CD4-positive, alpha-beta memory T cell (primary cell): ENCODE results near the gene ANKDD1B. TPM values are rescaled to one million over a fixed set of nuclear protein-coding genes. Genes with fewer than 3 reads are reported as not detected.

Experiments
- CTCF ChIA-PET: fragments of 350-600 bp; sonication (Branson Sonifier 250); formaldehyde crosslinking; loops from one replicate; lab custom pipeline; 2021; ENCODE audit warnings: inconsistent platforms; ENCODE audit not compliant: partially characterized antibody; lab: Charles Lee
- POLR2A ChIA-PET: fragments of 350-600 bp; sonication (Branson Sonifier 250); formaldehyde crosslinking; loops from one replicate; lab custom pipeline; 2021; ENCODE audit not compliant: partially characterized antibody; lab: Charles Lee
- DNase-seq, 5 donors: peaks; one replicate each; pipeline versions ENCODE4 v3.0.0 to v3.0.0-alpha.2; 2020 to 2022; ENCODE audit warnings: mixed read lengths in 1 of 5
- H3K27ac ChIP-seq: one replicate; pipeline ENCODE4 v1.7.0; 2013; ENCODE audit warnings: low read depth, low read length
- H3K27me3 ChIP-seq: 2 replicates; pipeline ENCODE4 v1.7.0; 2013; ENCODE audit warnings: mild to moderate bottlenecking, low read length, moderate library complexity; ENCODE audit not compliant: insufficient read depth
- H3K36me3 ChIP-seq: 2 replicates; pipeline ENCODE4 v1.7.0; 2013; ENCODE audit warnings: mild to moderate bottlenecking, low read length, moderate library complexity; ENCODE audit not compliant: insufficient read depth
- H3K4me1 ChIP-seq: 2 replicates; pipeline ENCODE4 v1.7.0; 2013; ENCODE audit warnings: mild to moderate bottlenecking, low read length, moderate library complexity; ENCODE audit not compliant: insufficient read depth
- H3K4me3 ChIP-seq, 2 donors: one replicate each; pipeline ENCODE4 v1.7.0; 2013; ENCODE audit warnings: low read length in 2 of 2, mild to moderate bottlenecking in 1 of 2
- H3K9me3 ChIP-seq, 2 donors: one replicate each; pipeline ENCODE4 v1.7.0; 2013; ENCODE audit warnings: low read length in 2 of 2, control low read depth in 1 of 2; ENCODE audit not compliant: control insufficient read depth in 1 of 2
- H3K27ac Mint-ChIP-seq, 7 donors: one replicate each; pipeline ENCODE4 v1.8.0; 2020 to 2021; ENCODE audit warnings: mixed read lengths in 7 of 7, mild to moderate bottlenecking in 6 of 7, inconsistent platforms in 3 of 7, moderate library complexity in 3 of 7
- H3K27me3 Mint-ChIP-seq, 2 donors: one replicate each; pipeline ENCODE4 v1.8.0; 2020 to 2021; ENCODE audit warnings: mixed read lengths in 2 of 2
- H3K36me3 Mint-ChIP-seq, 2 donors: one replicate each; pipeline ENCODE4 v1.8.0; 2020 to 2021; ENCODE audit warnings: mixed read lengths in 2 of 2, inconsistent platforms in 1 of 2, mild to moderate bottlenecking in 1 of 2
- H3K4me1 Mint-ChIP-seq, 4 donors: one replicate each; pipeline ENCODE4 v1.8.0; 2020 to 2021; ENCODE audit warnings: mixed read lengths in 4 of 4, mild to moderate bottlenecking in 1 of 4
- H3K4me3 Mint-ChIP-seq, 8 donors: one replicate each; pipeline ENCODE4 v1.8.0; 2020 to 2021; ENCODE audit warnings: mixed read lengths in 8 of 8, mild to moderate bottlenecking in 7 of 8, moderate library complexity in 6 of 8, inconsistent platforms in 3 of 8
- H3K9me3 Mint-ChIP-seq, 8 donors: one replicate each; pipeline ENCODE4 v1.8.0; 2020 to 2021; ENCODE audit warnings: mixed read lengths in 8 of 8, mild to moderate bottlenecking in 5 of 8, inconsistent platforms in 3 of 8, moderate library complexity in 1 of 8
- intact Hi-C: fragments of 100-400 bp; cut with micrococcal nuclease; formaldehyde crosslinking; loops from one replicate; pipeline ENCODE4 v1.15.1; 2023
- polyA plus RNA-seq, 2 donors: library from polyadenylated mRNA; unstranded; fragments of 300-500 nt; fragmentation: Illumina TruSeq; gene quantifications; one replicate each; pipeline ENCODE4 v1.2.3, GENCODE V29; 2021
- total RNA-seq, 2 experiments: library from RNA; stranded (reverse); gene quantifications; one replicate each; pipeline ENCODE4 v1.2.3, GENCODE V29; 2021

Gene ANKDD1B
- total and polyA plus RNA-seq, 4 experiments from 2014 or later: 0.61 to 0.73 TPM; not detected in 2

GRCh38 chr5:75614176-75614575, 2.9 kb downstream of the ANKDD1B start:
- Mint-ChIP-seq H3K9me3 (no peaks in the 10 kb centered on the region), H3K4me3 (no peak overlapping the region), H3K27ac (no peak overlapping the region), H3K27me3 (peaks cover 3 to 5% of the 10 kb centered on the region in 2 donors), H3K4me1 (peaks cover 3 to 6% (median 6%) of the 10 kb centered on the region in 4 donors), H3K36me3 (peaks cover 0 to 4% of the 10 kb centered on the region in 2 donors)
- intact Hi-C loops: no loop called here
- no peak overlapping the region for H3K4me3 ChIP-seq
- no peaks in the 10 kb centered on the region for H3K27me3 ChIP-seq
- ChIA-PET POLR2A (no interaction called here), CTCF (no interaction called here)
- H3K9me3 ChIP-seq: no peaks in the 10 kb centered on the region
- DNase-seq: no peak
- H3K4me1 ChIP-seq: peaks cover 9% of the 10 kb centered on the region
- H3K27ac ChIP-seq: no peak overlapping the region
- no peaks in the 10 kb centered on the region for H3K36me3 ChIP-seq

- Histone ChIP-seq H3K9me3 (no peaks in the 10 kb centered on the region), H3K36me3 (no peaks in the 10 kb centered on the region), H3K27ac (no peak overlapping the region), H3K27me3 (no peaks in the 10 kb centered on the region), H3K4me1 (peaks cover 6% of the 10 kb centered on the region), H3K4me3 (no peak overlapping the region)
- CTCF ChIA-PET: no interaction called here
- no peak overlapping the region for H3K4me3 Mint-ChIP-seq
- POLR2A ChIA-PET: no interaction called here
- no peaks in the 10 kb centered on the region for H3K27me3 Mint-ChIP-seq
- H3K4me1 Mint-ChIP-seq: no peaks in the 10 kb centered on the region
- no peak overlapping the region for H3K27ac Mint-ChIP-seq
- intact Hi-C loops: no loop called here
- H3K9me3 Mint-ChIP-seq: no peaks in the 10 kb centered on the region
- H3K36me3 Mint-ChIP-seq: no peaks in the 10 kb centered on the region
- DNase-seq: no peak
Observed at GRCh38 chr5:75616371-75616881, 5.2 kb downstream of the ANKDD1B start.

- no peak overlapping the region for H3K27ac ChIP-seq
- H3K9me3 ChIP-seq: no peaks in the 10 kb centered on the region
- Mint-ChIP-seq H3K36me3 (no peaks in the 10 kb centered on the region), H3K4me3 (no peak overlapping the region), H3K27ac (no peak overlapping the region), H3K27me3 (no peaks in the 10 kb centered on the region), H3K4me1 (no peaks in the 10 kb centered on the region), H3K9me3 (no peaks in the 10 kb centered on the region)
- no peak for DNase-seq
- H3K4me1 ChIP-seq: no peaks in the 10 kb centered on the region
- POLR2A ChIA-PET: no interaction called here
- H3K36me3 ChIP-seq: no peaks in the 10 kb centered on the region
- intact Hi-C loops: no loop called here
- H3K27me3 ChIP-seq: no peaks in the 10 kb centered on the region
- no peak overlapping the region for H3K4me3 ChIP-seq
- CTCF ChIA-PET: no interaction called here
Observed at GRCh38 chr5:75616971-75617621, 5.8 kb downstream of the ANKDD1B start.

GRCh38 chr5:75617736-75618352, 6.6 kb downstream of the ANKDD1B start:
- no peak overlapping the region for H3K27ac ChIP-seq
- Mint-ChIP-seq H3K4me3 (no peak overlapping the region), H3K27me3 (no peaks in the 10 kb centered on the region), H3K4me1 (no peaks in the 10 kb centered on the region), H3K36me3 (no peaks in the 10 kb centered on the region), H3K9me3 (no peaks in the 10 kb centered on the region), H3K27ac (no peak overlapping the region)
- intact Hi-C loops: loop anchor here (1.0 kb wide), 1 partner anchor 15 kb away; no protein-coding TSS in a partner anchor
- H3K4me1 ChIP-seq: no peaks in the 10 kb centered on the region
- DNase-seq: no peak
- ChIA-PET CTCF (no interaction called here), POLR2A (no interaction called here)
- H3K27me3 ChIP-seq: no peaks in the 10 kb centered on the region
- no peaks in the 10 kb centered on the region for H3K9me3 ChIP-seq
- no peak overlapping the region for H3K4me3 ChIP-seq
- H3K36me3 ChIP-seq: no peaks in the 10 kb centered on the region

GRCh38 chr5:75620184-75620959, 9.1 kb downstream of the ANKDD1B start:
- ChIA-PET CTCF (no interaction called here), POLR2A (no interaction called here)
- H3K4me1 Mint-ChIP-seq: no peaks in the 10 kb centered on the region
- no peak overlapping the region for H3K4me3 Mint-ChIP-seq
- no peaks in the 10 kb centered on the region for H3K9me3 ChIP-seq
- no peaks in the 10 kb centered on the region for H3K36me3 Mint-ChIP-seq
- H3K27me3 Mint-ChIP-seq: no peaks in the 10 kb centered on the region
- no peak for DNase-seq
- no peaks in the 10 kb centered on the region for H3K9me3 Mint-ChIP-seq
- H3K27ac ChIP-seq: no peak overlapping the region
- H3K36me3 ChIP-seq: no peaks in the 10 kb centered on the region
- intact Hi-C loops: no loop called here
- no peak overlapping the region for H3K27ac Mint-ChIP-seq
- H3K27me3 ChIP-seq: no peaks in the 10 kb centered on the region
- no peaks in the 10 kb centered on the region for H3K4me1 ChIP-seq
- no peak overlapping the region for H3K4me3 ChIP-seq

- Histone ChIP-seq H3K27ac (no peak overlapping the region), H3K9me3 (no peaks in the 10 kb centered on the region), H3K4me1 (no peaks in the 10 kb centered on the region), H3K4me3 (no peak overlapping the region), H3K36me3 (no peaks in the 10 kb centered on the region), H3K27me3 (no peaks in the 10 kb centered on the region)
- Mint-ChIP-seq H3K4me3 (no peak overlapping the region), H3K27ac (no peak overlapping the region), H3K9me3 (no peaks in the 10 kb centered on the region), H3K27me3 (no peaks in the 10 kb centered on the region), H3K36me3 (no peaks in the 10 kb centered on the region), H3K4me1 (no peaks in the 10 kb centered on the region)
- intact Hi-C loops: no loop called here
- DNase-seq: no peak
- CTCF ChIA-PET: no interaction called here
- POLR2A ChIA-PET: no interaction called here
Observed at GRCh38 chr5:75622564-75622963, 11.3 kb downstream of the ANKDD1B start.

- Mint-ChIP-seq H3K4me1 (no peaks in the 10 kb centered on the region), H3K4me3 (no peak overlapping the region), H3K27me3 (no peaks in the 10 kb centered on the region), H3K9me3 (peaks cover 0 to 2% (median 0%) of the 10 kb centered on the region in 8 donors), H3K27ac (no peak overlapping the region), H3K36me3 (no peaks in the 10 kb centered on the region)
- ChIA-PET CTCF (no interaction called here), POLR2A (no interaction called here)
- H3K4me1 ChIP-seq: no peaks in the 10 kb centered on the region
- no peak overlapping the region for H3K27ac ChIP-seq
- H3K4me3 ChIP-seq: no peak overlapping the region
- no peaks in the 10 kb centered on the region for H3K27me3 ChIP-seq
- intact Hi-C loops: no loop called here
- H3K9me3 ChIP-seq: no peaks in the 10 kb centered on the region
- no peaks in the 10 kb centered on the region for H3K36me3 ChIP-seq
- DNase-seq: no peak
Observed at GRCh38 chr5:75623846-75624245, 12.6 kb downstream of the ANKDD1B start.
